HG03571 (cell line): ENCODE measurements around the gene ITGB4.
"Not testable (repeated sequence)": the region's sequence is repeated elsewhere in the genome, so short reads cannot be mapped to it uniquely, and the experiment has no call there.

Experiments used
- ATAC-seq: cut with Tn5 transposase; IDR thresholded peaks from one replicate; pipeline ENCODE4 v1.9.1; 2021; ENCODE audit not compliant: unreplicated experiment

Gene ITGB4

DNA sequence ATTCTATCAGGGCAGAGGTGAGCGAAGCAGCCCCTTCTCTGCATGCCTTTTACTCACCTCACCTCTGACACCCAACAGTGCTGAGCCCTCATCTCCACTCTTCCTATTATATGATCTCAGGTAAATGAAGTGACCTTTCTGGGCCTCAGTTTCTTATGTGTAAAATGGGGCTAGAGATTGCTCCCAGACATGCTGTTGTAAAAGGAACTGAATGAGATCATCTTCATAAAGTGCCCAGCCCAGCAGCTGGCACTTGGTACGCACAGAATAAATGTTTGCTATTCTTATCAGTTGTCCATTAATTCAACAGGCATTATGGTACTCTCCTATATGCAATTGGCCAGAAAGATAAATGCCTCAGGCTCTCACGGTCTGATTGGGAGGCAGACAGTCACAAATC lies 48.3 kb downstream of the ITGB4 start:
- no peak for ATAC-seq

DNA sequence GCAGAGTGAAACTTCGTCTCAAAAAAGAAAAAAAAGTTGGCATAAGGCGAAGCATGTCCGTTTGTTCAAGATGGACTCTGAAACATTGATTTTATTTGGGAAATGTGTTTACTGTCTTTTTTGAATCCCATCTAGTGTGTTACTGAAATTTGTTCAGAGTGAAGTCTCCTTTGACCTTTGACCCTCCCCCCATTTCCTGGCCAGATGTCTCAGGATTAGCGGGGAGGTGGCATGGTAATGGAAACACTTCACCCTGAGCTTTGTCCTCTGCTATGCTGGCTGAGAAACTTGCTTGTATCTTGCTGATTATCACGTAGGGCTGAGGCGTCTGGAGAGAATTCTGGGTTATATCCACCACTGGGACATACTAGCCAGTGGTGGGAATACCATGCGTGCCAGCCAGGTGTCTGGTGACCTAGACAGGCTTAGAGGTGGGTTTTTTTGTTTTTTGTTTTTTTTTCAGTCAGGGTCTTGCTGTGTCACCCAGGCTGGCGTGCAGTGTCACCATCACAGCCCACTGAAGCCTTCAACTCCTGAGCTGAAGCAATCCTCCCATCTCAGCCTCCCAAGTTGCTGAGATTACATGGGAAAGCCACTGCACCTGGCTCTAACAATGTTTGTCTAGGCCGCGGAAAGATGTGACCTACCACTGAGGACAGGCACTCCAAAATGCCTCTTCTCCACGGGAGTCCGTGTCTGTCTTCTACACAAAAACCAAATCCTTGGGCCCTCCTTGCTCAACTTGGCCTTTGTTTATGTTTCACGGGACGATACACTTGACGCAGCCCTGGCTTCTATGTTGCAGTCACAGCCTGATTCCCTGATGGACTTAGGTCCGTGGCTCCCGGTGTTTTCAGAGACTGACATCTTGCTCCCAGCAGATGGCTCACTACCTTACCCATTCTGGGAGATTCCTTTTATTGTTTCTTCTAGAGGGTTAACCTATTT lies 50.3 kb downstream of the ITGB4 start:
- ATAC-seq: no peak

DNA sequence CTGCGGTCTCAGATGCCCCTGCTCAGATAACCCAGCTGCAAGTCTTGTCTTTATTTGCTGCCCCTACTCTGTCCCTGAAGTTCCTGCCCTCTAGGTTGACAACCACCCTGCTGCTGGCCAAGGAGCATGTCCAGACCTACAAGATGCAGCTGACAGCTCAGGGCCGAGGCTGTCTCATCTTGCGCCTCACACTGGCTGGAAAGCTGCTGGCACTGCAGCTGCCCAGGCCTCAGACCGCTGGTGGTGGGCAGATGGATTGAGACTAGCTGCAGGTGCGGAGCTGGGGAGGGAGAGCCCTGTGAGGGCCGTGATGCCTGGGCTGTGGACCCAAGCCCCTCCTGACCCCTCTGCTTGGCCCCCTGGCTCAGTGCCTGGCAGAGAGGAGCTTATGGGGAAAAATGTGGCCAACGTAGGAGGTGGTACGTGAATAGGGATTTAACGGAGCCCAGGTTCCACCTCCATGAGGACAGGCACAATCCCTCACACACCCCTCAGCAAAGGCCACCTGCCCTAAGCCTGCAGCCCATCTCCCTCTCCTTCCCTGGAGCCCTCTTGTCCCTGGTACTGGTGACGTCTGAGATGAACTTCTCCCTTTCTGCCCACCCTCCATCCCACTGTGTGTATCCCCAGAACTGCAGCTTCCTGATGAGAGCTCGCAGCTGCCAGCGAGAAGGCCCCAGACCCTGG lies 52.0 kb downstream of the ITGB4 start:
- ATAC-seq: no peak

DNA sequence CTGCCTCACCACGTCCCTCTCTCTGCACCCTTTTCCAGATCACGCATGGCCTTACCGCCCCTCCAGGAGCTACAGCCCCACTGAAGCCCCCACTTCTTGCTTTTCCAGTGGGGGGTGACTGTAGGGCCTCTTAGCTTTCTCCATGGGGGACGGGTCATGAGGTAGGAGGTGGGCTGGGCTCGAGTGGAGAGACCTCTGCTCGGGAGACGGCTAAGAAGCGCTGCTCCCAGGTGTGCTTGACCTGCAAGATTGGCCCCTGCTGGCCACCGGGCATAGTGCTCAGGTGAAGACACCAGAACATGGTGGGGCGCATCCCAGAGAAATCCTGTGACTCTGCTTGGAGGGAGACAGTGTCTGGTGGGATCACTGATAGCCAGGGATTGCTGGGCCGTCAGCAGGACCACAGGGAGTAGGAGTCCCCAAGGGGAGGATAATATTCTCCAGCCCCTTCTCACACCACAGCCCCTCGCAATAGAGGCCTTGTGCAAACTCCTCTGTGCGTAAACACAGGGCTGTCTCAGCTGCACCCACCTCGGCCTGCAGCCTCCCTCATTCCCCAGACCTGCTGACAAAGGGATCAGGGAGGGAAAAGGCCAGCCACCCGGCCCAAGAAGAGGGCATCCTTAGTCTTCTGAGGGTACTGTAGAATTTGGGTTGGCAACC lies 52.7 kb downstream of the ITGB4 start:
- ATAC-seq: no peak

DNA sequence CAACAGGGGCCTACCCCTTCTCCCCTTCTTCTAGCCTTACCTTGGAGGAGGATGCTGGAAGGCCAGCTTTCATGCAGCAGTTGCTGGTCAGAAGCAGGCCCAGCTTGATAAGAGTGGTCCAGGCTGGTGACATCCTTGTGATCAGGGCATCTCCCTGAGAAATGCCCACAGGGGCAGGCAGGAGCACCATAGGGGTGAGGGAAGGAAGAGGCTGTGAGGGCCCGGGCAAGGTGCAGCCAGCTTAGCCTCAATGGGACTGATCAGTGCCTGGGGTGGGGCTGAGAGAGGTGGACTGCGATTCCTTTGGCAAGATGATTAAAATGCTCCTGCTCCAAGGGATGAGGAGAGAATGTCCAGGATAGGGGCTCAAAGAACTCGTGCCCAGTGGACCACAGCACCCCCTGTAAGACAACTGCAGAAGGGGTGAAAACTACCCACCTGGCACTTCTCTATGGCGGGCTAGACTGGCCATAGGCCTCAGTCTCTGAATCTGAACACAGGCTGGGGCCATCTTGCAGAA lies 53.3 kb downstream of the ITGB4 start:
- no peak for ATAC-seq

DNA sequence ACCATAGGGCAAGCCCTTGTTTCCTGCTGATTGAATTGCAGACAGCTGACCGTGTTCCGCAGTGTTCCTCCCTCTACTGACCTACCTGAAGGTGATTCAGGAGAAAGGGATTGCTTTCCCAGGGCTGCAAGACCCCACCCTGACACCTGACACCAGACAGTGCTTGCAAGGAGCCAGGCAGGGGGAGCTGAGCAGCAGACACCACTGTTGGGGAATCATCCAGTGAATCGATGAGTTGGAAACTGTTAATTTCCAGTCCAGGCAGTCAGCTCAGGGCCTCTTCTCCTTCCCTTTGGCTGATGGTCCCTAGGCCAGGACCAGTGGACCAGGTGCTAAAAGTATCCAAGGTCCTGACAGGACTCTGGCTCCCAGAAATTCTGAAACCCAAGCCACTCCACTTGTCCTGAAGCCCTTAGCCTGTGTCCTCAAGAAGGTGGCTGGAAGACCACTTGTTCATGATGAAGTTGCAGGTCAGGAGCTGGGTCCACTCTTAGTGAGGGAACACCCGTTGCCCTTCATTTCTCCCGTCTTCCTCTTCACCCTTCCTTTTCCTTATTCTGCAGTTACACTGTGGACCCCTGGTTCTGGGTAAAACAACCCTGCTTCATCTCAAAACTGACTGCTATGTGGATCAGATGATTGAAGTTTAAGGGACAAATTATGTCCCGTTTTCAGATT lies 53.9 kb downstream of the ITGB4 start:
- ATAC-seq: no peak

DNA sequence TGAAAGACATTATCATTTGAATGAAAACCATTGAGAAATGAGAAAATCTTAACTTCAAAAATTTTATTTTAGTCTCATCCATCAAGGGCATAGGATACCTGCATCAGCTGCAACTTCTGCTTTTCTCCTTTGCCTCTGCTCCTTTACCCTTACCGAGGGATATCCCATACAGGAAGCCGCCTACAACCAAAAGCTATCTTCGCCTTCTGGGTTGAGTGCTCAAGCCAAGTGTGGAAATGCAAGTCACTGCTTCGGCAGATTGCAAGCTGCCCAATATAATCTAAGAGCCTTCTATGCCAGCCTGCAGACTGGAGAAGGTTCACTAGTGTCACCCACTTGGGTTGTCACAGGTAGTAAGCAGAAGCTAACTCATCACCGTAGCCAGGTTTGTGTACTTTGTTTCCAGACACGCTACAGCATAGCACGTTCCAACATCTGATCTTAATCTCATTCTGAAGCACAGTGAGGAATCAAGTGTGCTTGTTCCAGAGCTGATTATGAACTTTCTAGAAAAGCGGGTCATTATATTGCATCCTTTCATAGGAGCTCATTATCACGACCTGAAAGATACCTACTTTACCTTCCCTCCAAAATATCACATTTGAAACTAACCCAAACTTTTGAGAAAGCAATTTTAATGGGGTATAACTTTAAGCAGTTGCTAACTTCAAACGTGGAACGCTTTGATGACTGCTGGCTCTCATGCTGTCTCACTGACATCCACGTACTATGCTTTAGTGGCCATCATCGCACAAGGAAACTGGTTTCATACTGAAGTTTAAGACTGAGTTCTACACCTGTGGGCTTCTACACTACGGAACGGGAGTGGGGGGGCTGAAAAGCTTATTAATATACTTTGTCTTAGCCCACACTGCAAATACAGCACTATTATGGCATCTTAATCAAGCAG lies 55.4 kb downstream of the ITGB4 start:
- ATAC-seq: no peak

DNA sequence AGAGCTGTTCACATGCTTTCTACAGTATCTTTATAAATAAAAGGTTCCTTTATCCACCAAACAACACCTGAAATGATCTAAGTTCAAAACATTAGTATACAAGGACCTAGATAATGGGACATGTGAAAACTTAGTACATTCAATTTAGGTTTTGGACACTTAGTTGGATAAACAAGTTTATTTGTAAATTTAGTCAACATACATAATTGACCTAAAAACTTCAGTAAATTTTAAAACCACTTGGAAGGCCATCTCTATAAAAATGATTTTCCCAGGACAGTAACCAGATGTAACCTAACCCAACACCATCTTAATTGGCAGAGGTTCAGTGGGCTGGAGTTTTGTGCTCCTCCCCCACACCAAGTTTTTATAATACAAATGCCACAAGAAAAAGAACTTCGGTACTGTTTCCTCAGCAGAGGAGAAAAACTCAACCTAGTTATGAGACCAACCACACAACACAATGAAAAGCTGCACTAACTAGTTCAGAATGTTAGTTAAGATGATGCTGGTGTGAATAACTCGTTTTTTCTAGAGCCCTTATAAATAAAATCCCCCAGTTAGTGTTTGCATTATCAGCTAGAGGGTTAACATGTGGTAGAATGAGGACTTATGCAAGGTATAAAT lies 56.1 kb downstream of the ITGB4 start:
- no peak for ATAC-seq

DNA sequence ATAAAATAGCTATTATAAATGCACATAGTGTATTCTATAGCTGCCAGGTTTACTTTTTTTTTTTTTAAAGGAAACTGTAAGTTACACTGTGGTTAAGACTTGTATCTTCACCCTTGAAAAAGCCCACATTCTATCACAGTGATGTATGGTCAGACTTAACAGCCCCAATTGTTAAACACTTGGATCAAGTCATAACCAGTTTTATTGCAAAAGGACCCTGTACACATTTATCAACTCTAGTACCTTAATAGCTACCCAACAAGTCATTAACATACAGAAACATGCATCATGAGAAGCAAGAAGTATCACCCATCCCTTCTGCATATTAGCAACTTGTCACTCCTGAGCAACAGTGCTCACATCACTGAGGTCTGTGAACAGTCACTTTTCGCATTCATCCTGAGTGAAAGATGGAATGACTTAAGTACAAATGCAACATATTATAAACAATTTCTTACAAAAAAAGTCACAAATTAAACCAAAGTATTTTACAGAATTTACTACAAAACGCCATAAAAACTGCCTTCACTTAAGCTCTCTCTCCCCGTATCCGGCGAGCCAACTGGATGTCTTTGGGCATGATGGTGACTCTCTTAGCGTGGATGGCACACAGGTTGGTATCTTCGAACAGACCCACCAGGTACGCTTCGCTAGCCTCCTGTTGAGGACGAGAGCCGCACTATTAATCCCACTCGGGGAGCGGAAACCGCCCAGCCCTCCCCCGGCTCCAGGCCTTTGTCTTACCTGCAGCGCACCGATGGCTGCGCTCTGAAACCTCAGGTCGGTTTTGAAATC lies 57.0 kb downstream of the ITGB4 start:
- ATAC-seq: not testable (repeated sequence)

DNA sequence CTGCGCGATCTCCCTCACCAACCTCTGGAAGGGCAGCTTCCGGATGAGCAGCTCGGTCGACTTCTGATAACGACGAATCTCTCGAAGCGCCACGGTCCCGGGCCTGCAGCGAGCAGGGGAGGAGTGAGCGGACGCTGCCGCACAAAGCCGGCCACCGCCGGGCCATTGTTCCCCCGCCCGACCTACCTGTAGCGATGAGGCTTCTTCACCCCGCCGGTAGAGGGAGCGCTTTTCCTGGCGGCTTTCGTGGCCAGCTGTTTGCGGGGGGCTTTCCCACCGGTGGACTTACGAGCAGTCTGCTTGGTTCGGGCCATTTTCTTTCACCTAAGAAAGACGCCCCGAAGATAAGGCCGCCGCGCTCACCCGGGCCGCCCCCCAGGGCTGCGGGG lies 57.6 kb downstream of the ITGB4 start:
- ATAC-seq: no peak

DNA sequence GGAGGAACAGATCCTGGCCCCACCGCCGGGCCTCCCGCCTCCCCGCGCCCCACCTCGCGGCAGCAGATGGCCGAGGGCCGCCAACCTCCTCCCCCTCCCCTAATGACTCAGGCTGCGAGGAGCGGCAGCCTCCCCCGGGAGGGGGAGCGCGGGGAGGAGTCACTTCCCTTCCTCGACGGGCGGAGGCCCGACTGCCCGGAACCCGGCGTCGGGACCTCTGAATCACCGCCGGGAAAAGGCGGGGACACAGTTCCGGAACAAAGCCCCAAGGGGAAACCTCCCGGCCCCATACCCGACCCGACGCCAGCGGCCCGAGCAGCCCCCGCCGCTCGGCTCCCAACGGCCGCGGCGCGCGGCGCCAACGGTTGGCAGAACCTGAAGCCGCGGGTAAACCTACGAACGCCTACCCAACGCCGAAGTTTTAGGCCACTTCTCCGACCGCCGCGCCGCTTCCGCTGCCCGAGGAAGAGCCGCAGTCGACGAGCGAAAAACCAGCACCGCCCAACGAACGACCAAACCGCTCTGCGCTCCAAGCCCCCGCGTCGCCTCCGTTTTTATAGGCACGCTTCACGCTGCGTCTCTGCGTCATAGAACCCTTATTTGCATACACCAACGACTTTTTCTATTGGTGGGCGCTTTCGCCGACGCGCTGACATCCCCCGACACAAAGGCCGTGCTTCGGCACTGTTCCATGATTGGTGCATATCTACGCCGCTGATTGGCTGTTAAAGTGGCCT lies 58.2 kb downstream of the ITGB4 start:
- ATAC-seq: peak; percentile 51

DNA sequence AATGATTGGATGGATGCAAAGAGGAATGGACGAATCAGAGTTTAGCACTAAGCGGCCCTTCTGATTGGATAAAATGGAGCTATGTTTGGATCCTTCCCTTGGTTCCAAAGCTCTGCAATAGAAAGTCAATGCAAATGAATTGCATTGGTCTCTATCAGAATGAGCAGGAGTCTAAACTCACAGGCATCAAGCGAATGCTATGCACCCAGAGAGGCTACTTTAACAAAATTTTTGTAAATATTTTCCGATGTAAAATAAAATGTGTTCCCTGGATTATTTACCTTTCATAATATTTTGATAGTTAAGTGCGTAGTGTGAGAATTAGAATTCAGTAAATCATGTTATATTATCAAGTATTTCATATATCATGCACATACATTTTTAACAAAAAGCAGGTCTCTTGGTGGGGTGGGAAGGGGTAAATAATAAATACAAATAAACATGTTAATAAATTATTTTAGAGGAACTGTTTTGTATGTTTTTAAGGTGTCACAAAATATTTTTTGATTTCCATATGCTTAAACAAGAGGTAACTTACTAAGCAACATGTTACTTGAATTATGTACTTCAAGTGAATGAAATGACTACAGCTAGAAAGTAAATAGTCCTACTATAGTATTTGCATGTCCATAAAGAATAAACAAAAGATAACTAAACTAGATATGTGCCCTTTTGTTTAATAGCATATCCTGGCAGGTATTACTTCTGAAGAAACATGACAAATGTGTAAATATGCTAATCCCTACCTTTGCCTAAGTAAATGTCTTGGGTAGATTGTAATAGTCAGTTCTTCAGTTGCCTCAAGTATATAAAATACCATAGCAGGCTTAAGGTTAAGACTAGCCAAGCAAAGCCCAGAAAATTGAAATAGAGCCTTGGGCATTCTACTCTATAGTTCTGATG lies 59.0 kb downstream of the ITGB4 start:
- no peak for ATAC-seq

DNA sequence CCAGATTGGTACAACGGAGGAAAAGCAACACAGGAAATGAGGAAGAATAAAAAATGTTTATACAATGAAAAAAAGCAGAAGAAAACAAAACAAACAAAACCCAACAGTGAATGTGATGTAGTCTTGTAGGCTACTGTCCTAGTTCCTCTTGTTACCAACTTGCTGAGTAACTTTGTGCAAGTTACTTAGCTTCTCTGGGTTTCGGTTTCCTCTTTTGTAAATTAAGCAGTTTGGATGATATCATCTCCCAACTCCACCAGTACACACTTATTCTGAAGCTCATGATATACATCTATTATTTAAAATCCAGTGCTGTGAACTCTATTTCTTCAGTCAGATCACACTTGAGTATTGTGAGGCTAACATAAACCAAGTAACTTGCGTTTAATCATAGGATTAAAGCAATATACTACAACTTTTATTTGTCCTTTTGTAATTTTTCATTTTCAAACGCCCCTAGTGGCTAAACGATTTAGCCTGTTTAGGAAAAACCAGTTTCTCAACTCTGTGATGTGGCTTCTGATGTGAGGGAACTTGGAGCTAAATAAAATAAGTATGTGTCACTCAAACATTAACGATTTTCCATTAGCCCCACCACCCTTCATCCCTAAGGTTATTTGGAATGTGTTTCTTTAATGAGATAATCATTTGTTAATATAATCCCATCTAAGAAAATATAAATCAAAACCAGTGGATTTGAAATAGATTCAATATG lies 62.0 kb downstream of the ITGB4 start:
- ATAC-seq: no peak

DNA sequence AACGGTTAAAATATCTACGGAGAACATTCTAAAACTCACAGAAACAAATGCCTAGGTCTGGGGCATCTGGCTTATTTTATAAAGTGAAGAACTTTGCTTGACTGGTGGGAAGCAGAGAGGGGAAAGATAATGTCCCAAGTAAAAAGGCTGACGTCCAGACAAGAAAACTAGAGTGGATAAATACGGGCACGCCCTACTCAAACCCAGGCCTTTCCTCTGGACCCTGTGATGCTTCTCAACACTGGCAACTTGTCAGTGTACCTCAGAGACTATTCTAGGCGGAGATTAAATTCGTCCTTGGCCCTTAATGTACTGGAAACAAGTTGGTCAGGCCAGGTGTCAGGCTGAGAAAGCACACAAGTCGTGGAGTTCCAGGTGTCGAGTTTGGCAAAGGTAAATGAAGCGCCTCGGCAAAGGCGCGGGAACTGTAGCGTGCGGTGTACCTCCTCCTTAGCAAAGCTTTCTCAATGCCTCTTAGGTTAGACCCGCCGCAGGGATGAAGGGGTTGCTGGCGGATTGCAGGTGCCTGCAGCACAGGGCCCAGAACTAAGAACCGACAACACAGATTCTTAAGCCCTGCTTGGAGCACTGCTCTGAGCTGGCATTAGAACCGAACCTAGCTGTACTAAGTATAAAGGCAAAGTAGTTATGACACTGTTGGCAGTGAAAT lies 62.7 kb downstream of the ITGB4 start:
- ATAC-seq: no peak

DNA sequence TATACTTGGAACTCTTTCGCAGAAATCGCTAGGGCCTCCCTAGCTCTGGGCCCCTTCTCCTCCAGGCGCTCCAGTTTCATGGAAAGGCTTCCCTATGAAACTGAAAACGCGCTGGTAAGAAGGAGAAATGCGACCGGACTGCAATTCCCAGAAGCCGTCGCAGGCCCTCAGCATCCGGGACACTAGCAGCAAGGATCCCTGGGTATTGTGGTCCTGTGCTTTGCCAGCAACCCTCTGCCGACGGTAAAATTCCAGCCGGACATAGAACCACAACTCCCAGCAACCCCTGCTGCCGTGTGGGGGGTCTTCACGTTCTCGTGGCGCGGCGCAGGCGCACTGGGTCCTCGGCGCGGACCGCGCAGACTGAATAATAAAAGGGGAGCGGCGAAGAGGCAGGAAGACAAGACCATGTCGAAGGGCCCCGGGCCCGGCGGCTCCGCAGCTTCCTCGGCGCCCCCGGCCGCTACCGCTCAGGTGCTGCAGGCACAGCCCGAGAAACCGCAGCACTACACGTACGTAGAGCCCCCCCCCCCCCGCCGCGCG lies 63.3 kb downstream of the ITGB4 start, which contains the start of gene UNK:
Gene UNK (plus strand): TSS at position 334 of the 543 bp plus-strand sequence. CDS start 75 bp downstream, at position 409.
- peak; percentile 51 for ATAC-seq
